GM18526 (cell line): ENCODE measurements around the gene SPINT1.

ENCODE experiments used
- POLR2A ChIP-seq: IDR thresholded peaks from 3 replicates; pipeline ENCODE4 v1.6.1; 2011; ENCODE audit not compliant: insufficient read length; ENCODE audit errors: extremely low read depth

The SPINT1 gene

DNA sequence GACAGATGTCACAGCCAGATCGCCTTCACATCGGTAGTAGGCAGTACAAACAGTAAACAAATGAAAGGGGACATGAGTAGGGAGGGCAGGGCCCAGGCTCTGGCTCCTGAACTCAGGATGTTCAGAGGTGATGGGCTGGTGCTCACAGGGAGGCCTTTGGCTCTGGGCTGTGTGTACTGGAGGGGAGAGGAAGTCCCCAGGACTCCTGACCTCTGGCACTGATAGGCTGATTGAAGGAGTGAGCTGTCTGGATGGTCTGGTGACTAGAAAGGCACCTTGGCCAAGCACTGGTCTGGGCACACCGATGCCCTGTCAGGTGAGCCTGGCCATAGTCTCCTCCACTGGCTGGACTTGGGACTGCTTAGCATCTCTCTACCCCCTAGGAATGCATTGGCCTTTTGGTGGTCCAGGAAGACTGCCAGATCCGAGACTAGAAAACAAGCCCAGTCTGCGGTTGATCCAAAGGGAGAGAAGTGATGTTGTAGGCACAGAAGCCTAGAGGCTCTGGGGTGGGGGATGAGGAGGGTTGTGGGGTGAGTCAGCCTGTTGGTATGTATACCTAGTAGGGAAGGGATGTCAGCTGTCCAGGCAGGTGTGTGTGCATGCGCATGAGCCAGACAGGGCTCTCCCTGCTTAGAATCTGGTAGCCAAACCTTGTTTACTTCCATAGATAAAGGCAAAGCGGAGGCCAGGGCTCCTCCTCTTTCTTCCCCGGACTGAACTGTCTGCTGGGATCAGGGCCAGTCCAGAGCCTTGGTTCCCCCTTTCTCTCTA, 1.9 kb downstream of the SPINT1 start:
- no peak for TF ChIP-seq POLR2A

- no peak for TF ChIP-seq POLR2A
Measured at GRCh38 chr15:40846841-40847222, 3.0 kb downstream of the SPINT1 start.

- TF ChIP-seq POLR2A, result no peak
Measured at GRCh38 chr15:40847223-40847961, 3.5 kb downstream of the SPINT1 start.

DNA sequence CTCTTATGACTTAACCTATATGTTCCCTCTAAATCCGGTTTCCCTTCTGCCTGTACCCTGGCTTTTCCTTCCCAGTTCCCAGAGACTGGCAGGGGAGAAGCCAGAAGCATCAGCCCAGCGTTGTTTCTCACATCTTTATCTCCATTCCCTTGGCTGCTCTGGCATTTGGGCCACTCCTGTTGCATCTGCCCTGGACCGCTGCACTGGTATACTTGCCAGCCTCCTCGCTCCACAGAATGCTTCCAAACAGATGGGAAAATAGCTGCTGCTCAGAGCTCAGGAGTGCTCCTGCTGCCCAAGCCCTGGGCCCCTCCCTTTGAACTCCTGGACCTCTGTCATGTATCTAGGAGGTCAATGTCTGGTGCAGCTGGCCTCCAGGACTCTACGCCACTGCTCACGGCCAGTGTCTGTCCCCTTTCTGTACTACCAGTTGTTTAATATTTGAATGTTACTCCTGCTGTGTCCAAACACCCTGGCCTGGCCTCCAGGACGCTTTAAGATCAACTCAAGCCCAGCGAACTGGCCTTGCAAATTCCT, 6.8 kb downstream of the SPINT1 start:
- no peak for TF ChIP-seq POLR2A

DNA sequence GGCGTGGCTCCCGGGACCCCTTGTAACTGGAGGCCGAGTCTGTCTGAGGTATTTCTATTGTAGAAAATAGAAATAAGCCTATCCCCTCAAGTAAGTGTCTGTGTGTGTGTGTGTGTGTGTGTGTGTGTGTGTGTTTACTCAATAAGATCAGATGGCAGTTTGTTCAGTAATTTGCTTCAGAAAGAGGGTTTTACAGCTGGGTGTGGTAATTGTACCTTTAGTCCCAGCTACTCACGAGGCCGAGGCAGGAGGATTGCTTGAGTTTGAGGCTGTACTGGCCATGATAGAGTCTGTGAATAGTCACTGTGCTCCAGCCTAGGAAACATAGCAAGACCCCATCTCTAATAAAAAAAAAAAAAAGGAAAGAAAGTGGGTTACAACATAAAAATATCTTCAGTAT, 8.7 kb downstream of the SPINT1 start:
- no peak for TF ChIP-seq POLR2A

GRCh38 chr15:40853241-40853890, 9.5 kb downstream of the SPINT1 start:
- TF ChIP-seq POLR2A, result no peak

GRCh38 chr15:40854161-40854560, 10.3 kb downstream of the SPINT1 start:
- no peak for TF ChIP-seq POLR2A

DNA sequence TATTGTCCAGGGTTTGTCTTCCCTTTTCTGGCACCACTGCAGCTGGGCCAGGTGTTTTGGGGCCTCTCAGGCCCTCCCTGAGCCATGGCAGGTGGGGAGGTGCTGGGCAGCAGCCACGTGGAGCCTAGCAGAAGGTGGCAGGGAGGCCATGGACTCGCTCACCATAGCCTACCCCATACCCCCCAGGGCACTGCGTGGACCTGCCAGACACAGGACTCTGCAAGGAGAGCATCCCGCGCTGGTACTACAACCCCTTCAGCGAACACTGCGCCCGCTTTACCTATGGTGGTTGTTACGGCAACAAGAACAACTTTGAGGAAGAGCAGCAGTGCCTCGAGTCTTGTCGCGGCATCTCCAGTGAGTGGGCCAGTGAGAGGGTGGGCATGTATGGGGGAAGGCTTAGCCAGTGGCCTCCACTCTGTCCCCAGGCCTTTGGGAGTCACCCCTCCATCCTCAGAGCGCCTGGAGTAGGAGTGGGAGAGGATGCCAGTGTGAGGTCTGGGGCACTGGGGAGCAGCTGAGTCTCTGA, 11.9 kb downstream of the SPINT1 start:
- no peak for TF ChIP-seq POLR2A

DNA sequence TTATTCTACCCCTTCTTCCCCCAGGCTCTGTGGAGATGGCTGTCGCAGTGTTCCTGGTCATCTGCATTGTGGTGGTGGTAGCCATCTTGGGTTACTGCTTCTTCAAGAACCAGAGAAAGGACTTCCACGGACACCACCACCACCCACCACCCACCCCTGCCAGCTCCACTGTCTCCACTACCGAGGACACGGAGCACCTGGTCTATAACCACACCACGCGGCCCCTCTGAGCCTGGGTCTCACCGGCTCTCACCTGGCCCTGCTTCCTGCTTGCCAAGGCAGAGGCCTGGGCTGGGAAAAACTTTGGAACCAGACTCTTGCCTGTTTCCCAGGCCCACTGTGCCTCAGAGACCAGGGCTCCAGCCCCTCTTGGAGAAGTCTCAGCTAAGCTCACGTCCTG, 12.9 kb downstream of the SPINT1 start:
- TF ChIP-seq POLR2A, result no peak

- no peak for TF ChIP-seq POLR2A
Measured at GRCh38 chr15:40857601-40858341, 13.9 kb downstream of the SPINT1 start.

GRCh38 chr15:40858706-40859105, 14.9 kb downstream of the SPINT1 start:
- no peak for TF ChIP-seq POLR2A

- no peak for TF ChIP-seq POLR2A
Measured at GRCh38 chr15:40859206-40859851, 15.5 kb downstream of the SPINT1 start.

DNA sequence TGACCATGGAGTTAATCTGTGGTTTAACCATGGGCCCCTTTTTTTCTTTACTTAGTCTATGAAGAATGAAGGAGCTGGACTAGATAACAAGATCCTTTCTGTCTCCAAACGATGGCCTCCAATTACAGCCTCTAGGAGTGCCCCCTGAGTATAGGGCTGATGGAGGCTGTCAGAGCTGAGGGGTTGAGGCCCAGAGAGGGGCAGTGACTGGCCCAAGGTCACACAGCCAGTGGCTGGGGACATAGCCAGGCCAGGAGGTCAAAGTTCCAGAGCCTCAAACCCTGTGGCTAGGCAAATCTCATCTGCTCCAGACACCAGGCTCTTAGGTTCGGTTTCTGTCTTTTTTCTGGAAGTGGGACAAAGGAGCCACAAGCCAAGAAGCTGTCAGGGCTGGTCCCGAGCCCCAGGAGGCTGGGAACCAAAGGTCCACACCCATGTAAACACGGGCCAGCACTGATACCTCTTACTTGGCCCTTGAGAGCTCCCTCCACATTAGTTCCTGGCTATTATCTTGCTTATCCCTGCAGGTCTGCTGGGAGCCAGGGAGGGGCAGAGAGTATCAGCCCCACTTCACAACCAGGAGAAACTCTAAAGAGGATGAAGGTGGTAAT, 19.9 kb downstream of the SPINT1 start:
- TF ChIP-seq POLR2A, result no peak

DNA sequence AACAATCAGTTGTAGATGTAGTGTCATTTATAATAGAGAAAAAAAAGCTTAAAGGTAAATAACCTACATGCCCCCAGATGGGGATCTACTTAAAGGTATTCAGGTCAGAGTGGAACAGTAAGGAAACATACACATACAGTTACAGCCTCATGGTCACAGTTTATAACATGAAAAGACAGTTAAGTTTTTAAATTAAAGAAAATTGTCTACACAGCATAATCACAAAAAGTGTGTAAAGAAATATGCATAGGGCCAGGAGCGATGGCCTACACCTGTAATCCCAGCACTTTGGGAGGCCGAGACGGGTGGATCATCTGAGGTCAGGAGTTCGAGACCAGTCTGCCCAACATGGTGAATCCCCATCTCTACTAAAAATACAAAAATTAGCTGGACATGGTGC, 23.4 kb downstream of the SPINT1 start:
- TF ChIP-seq POLR2A, result no peak
